ENCODE results near the gene MYBPHL.

The MYBPHL gene

DNA sequence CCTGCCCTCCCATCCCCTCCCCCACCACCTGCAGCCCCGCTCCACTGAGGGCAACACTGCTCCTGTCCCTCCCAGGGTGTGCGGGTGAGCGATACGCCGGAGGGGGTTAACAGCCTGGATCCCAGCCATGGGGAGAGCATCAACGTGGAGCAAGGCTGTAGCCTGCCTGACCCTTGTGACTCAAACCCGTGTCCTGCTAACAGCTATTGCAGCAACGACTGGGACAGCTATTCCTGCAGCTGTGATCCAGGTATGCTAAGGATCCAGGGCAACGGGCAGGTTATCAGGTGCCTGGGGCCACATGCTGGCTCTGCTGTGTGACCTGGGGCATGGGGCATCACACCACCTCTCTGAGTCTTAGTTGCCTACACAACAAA lies 42.4 kb downstream of the MYBPHL start:
- TF ChIP-seq TOX (CRISPR knock-in tag; IDR thresholded peaks at IDR 0.05; ENCODE audit: borderline replicate concordance) (no peak), SNAI2 (CRISPR knock-in tag; IDR thresholded peaks at IDR 0.05) (no peak)
- no peak for ATAC-seq

GRCh38 chr1:109263597-109264378 lies 43.0 kb downstream of the MYBPHL start:
- TF ChIP-seq TSHZ2 (CRISPR knock-in tag; IDR thresholded peaks at IDR 0.05) (peak; percentile 73), ESRRG (CRISPR knock-in tag; IDR thresholded peaks at IDR 0.05) (no peak), TCF4 (CRISPR knock-in tag; IDR thresholded peaks at IDR 0.05; ENCODE audit: borderline replicate concordance) (peak; percentile 26; the same call in 1 of the 2 replicates), RARB (CRISPR knock-in tag; IDR thresholded peaks at IDR 0.05) (no peak), BACH2 (CRISPR knock-in tag; IDR thresholded peaks at IDR 0.05; ENCODE audit: borderline replicate concordance) (no peak), ZFP3 (CRISPR knock-in tag; IDR thresholded peaks at IDR 0.05) (0 out of 2 replicates have a peak, but pooled peaks have one; percentile 33)
- TF ChIP-seq, protein P1, sequence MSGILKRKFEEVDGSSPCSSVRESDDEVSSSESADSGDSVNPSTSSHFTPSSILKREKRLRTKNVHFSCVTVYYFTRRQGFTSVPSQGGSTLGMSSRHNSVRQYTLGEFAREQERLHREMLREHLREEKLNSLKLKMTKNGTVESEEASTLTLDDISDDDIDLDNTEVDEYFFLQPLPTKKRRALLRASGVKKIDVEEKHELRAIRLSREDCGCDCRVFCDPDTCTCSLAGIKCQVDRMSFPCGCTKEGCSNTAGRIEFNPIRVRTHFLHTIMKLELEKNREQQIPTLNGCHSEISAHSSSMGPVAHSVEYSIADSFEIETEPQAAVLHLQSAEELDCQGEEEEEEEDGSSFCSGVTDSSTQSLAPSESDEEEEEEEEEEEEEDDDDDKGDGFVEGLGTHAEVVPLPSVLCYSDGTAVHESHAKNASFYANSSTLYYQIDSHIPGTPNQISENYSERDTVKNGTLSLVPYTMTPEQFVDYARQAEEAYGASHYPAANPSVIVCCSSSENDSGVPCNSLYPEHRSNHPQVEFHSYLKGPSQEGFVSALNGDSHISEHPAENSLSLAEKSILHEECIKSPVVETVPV (CRISPR knock-in tag; IDR thresholded peaks at IDR 0.05): no peak
- peak; percentile 96 for ATAC-seq

DNA sequence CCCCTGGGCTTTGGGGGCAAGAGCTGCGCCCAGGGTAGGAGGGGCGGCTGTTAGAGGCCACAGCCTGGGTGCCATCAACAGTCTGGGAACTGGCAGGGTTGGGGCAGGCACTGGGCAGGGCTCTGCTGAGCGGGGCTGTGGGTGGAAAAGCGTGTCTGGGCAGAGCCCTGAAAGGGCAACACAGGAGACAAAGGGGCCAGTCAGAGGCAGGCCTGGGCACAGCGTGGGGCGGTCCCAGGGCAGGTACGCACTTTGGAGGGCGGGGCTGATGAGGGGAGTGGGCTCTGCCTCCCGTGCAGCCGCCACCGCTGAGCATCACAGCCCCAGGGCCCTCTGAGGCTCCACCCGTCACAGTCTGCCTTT lies 43.6 kb downstream of the MYBPHL start:
- TF ChIP-seq BACH2 (CRISPR knock-in tag; IDR thresholded peaks at IDR 0.05; ENCODE audit: borderline replicate concordance) (no peak), CSDC2 (CRISPR knock-in tag; IDR thresholded peaks at IDR 0.05) (no peak), GLIS3 (CRISPR knock-in tag; IDR thresholded peaks at IDR 0.05) (no peak), ZFP30 (CRISPR knock-in tag; IDR thresholded peaks at IDR 0.05) (no peak), PPARA (CRISPR knock-in tag; IDR thresholded peaks at IDR 0.05; ENCODE audit: borderline replicate concordance) (no peak), ZNF565 (CRISPR knock-in tag; conservative IDR thresholded peaks at IDR 0.05; ENCODE audit: low read depth) (no peak), ZNF8 (CRISPR knock-in tag; IDR thresholded peaks at IDR 0.05) (no peak), TCF4 (CRISPR knock-in tag; IDR thresholded peaks at IDR 0.05; ENCODE audit: borderline replicate concordance) (no peak), SNAI2 (CRISPR knock-in tag; IDR thresholded peaks at IDR 0.05) (no peak)
- ATAC-seq: peak; percentile 14

DNA sequence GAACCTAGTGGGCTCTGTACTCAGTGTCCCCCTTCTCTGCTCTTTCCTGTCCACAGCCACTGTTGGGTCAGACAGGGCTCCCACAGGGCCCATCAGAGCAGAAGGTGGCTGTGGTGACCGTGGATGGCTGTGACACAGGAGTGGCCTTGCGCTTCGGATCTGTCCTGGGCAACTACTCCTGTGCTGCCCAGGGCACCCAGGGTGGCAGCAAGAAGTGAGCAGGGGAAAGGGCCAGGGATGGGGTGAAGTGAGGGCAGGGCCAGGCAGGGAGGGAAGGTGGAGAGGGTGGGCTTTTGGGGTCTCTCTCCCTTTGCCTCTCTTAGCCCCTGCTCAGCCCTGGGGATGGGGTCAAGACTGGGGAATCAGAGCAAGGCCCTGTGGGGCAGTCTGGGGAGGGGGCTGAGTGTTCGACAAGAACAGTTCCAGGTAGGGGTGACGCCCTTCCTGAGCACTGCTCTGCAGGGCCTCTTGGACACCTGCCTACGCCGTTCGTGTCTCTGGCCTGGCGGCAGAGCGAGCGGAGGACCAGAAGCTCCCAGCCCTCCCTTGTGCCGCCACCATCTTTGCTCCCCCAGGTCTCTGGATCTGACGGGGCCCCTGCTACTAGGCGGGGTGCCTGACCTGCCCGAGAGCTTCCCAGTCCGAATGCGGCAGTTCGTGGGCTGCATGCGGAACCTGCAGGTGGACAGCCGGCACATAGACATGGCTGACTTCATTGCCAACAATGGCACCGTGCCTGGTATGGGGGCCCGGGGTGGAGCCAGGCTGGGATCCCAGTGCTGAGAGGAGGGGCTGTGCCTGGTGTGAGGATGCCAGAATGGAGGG lies 44.4 kb downstream of the MYBPHL start:
- TF ChIP-seq ISL1 (CRISPR knock-in tag; IDR thresholded peaks at IDR 0.05) (no peak), BACH2 (CRISPR knock-in tag; IDR thresholded peaks at IDR 0.05; ENCODE audit: borderline replicate concordance) (no peak), SNAI2 (CRISPR knock-in tag; IDR thresholded peaks at IDR 0.05) (no peak), ZC3H10 (CRISPR knock-in tag; IDR thresholded peaks at IDR 0.05) (no peak), ZNF8 (CRISPR knock-in tag; IDR thresholded peaks at IDR 0.05) (no peak), PPARA (CRISPR knock-in tag; IDR thresholded peaks at IDR 0.05; ENCODE audit: borderline replicate concordance) (no peak), OSR1 (CRISPR knock-in tag; IDR thresholded peaks at IDR 0.05) (no peak), TCF4 (CRISPR knock-in tag; IDR thresholded peaks at IDR 0.05; ENCODE audit: borderline replicate concordance) (no peak), ZFP30 (CRISPR knock-in tag; IDR thresholded peaks at IDR 0.05) (no peak), POU6F1 (CRISPR knock-in tag; IDR thresholded peaks at IDR 0.05; ENCODE audit: borderline replicate concordance, low read depth) (no peak), RARB (CRISPR knock-in tag; IDR thresholded peaks at IDR 0.05) (no peak)
- no peak for ATAC-seq

DNA sequence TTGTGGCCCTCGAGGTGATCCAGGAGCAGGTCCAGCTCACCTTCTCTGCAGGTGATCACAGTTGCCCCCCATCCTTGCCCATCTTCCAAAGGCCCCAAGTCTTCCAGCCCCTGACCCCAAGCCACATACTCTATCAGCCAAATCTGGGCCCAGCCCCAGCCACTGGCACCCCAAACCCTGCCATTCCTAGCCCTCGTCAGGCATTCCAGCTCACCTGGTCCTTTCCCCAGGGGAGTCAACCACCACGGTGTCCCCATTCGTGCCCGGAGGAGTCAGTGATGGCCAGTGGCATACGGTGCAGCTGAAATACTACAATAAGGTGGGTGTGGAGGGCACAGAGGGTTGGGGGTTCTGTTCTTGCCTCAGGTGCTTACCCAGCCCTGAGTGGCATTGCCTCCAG lies 45.2 kb downstream of the MYBPHL start:
- no peak for ATAC-seq
- no peak for TF ChIP-seq TOX (CRISPR knock-in tag; IDR thresholded peaks at IDR 0.05; ENCODE audit: borderline replicate concordance)
- TF ChIP-seq, protein P1 (CRISPR knock-in tag; IDR thresholded peaks at IDR 0.05): no peak
- TF ChIP-seq ZFP30 (CRISPR knock-in tag; IDR thresholded peaks at IDR 0.05): no peak
- no peak for TF ChIP-seq GLIS3 (CRISPR knock-in tag; IDR thresholded peaks at IDR 0.05)
- no peak for TF ChIP-seq ZNF8 (CRISPR knock-in tag; IDR thresholded peaks at IDR 0.05)
- no peak for TF ChIP-seq TSHZ2 (CRISPR knock-in tag; IDR thresholded peaks at IDR 0.05)
- no peak for TF ChIP-seq BACH2 (CRISPR knock-in tag; IDR thresholded peaks at IDR 0.05; ENCODE audit: borderline replicate concordance)
- TF ChIP-seq CSDC2 (CRISPR knock-in tag; IDR thresholded peaks at IDR 0.05): no peak
- TF ChIP-seq ZC3H10 (CRISPR knock-in tag; IDR thresholded peaks at IDR 0.05): no peak
